Activated CD8-positive, alpha-beta memory T cell treated with anti-CD3 and anti-CD28 coated beads for 48 hours (primary cell): ENCODE data around the gene DNMT3B.
"Not testable (repeated sequence)": the region's sequence is repeated elsewhere in the genome, so short reads cannot be mapped to it uniquely, and the experiment has no call there.

Experiments
- DNase-seq, 3 experiments: peaks; one replicate each; pipeline ENCODE4 v3.0.0-alpha.2; 2020; ENCODE audit warnings: low read depth in 2 of 3, low spot score in 2 of 3

DNMT3B gene

GRCh38 chr20:32789896-32790750, 27.9 kb downstream of the DNMT3B start:
- peak in 2 of 3 experiments; percentile 26 to 43 for DNase-seq

- DNase-seq, result no peak
Measured at GRCh38 chr20:32790751-32791057, 28.5 kb downstream of the DNMT3B start.

DNA sequence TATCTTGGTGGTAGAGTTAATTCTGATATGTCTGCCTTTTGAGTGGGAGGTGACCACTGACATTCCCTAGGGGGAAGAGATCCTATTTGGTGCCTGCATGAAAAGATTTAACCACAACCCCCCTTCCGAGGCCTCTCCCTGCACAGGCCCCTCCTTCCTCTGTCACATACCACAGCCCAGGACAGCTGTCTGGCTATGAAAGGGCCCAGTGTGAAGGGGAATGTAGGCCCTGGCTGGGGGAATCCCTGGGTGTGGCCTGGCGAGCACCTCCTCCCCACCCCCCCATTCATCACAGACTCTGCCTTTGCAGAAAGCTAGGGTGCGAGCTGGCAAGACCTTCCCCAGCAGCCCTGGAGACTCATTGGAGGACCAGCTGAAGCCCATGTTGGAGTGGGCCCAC, 30.1 kb downstream of the DNMT3B start:
- DNase-seq, result no peak

GRCh38 chr20:32792731-32793458, 30.7 kb downstream of the DNMT3B start:
- DNase-seq, result no peak

DNA sequence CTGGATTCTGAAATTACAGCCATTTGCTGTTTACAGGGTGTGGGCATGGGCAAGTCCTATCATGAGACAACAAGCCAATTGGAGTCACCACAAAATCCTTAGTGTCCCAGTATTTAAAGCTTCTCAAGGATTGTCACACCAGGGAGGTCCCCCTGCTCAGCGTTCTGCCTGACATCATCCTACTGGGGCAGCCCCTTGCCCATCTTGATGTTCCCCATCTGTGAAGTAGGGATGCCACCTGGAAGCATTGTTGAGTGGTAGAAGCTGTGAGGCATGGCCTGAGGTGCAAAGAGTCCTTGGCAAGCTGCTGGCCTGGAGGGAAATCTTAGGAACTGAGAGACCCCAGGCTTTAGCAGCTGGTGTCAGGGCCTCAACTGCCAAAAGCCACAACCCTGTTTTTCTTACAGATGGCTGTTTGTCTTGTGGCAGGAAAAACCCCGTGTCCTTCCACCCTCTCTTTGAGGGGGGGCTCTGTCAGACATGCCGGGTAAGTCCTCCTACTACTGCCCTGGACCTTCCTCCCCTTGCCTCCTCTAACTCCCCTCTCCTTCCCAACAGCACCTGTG, 34.3 kb downstream of the DNMT3B start:
- DNase-seq, result no peak

GRCh38 chr20:32796981-32797451, 34.8 kb downstream of the DNMT3B start:
- DNase-seq, result no peak

- not testable (repeated sequence) for DNase-seq
Measured at GRCh38 chr20:32797571-32797970, 35.4 kb downstream of the DNMT3B start.

DNA sequence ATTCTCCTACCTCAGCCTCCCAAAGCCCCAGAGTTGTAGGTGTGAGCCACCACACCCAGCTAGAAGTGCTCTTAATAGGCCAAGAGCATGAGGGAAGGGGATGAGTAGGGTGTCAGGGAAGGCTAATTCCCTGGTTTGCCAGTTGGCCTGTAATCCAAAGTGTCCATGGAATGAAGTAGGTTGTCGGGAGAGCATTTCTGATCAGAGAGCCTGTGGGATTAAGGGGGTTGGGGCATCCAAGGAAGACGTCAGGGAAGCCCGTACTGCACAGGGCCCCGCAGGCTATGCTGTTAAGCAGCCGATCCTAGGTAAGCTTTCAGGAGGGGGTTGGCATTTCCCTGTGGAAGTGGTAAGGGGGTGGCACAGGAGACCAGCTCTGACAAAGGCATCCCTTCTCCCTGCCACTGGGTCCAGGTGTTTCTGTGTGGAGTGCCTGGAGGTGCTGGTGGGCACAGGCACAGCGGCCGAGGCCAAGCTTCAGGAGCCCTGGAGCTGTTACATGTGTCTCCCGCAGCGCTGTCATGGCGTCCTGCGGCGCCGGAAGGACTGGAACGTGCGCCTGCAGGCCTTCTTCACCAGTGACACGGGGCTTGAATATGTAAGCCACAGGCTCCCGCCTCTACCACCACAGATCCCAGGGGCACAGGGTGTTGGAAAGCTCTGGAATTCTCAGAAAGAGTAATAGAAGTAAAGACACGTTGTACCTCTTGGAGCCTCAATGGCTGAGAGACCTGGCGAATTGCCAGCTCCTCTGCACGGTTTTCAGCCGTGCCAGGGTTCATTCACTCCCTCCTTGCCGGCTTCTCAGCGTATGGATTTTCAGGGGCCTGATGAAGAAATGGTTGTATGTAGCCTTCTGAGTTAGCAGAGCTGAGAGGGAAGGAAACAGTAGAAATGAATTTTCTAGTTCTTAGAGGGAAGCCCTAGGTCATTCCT, 36.1 kb downstream of the DNMT3B start:
- DNase-seq, result no peak

DNA sequence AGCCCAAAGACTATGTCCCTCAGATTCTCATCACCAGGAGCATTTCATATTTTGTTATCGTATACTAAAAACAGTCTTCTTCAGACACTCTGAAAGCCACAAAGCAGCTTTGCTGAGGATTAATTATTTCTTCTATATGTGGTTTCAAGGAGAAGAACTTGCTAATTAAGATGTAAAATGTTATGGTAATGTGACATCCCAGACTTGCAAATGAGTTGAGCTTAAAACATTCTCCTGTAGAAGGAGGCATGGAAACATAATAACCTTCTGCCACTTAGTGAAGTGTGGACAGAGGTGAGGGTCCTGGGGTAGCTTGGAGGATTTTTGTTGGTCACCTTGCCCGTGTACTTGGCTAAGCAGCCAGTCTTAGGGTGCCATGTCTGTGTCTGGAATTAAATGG, 40.9 kb downstream of the DNMT3B start:
- no peak for DNase-seq

GRCh38 chr20:32804022-32804715, 42.0 kb downstream of the DNMT3B start:
- no peak for DNase-seq

DNA sequence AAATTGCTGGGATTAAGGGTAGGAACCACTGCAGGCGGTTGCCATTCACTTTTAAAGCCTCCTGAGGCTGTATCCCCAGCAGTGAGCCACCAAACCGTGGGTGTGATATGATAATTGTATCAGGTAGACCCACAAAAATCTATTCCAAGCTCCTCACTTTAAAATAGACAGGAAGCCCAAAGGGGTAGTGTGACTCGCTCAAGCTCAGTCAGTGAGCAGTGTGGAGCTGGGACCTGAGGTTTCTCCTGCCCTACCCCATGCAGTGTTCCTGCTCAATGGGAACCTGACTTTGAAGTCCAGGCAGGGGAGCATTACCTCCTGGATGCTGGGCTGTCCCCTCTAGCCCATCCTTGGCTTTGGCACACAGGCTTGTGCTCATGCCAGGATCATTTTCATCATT, 42.6 kb downstream of the DNMT3B start:
- DNase-seq, result no peak

- DNase-seq, result no peak
Measured at GRCh38 chr20:32805721-32806120, 43.5 kb downstream of the DNMT3B start.

DNA sequence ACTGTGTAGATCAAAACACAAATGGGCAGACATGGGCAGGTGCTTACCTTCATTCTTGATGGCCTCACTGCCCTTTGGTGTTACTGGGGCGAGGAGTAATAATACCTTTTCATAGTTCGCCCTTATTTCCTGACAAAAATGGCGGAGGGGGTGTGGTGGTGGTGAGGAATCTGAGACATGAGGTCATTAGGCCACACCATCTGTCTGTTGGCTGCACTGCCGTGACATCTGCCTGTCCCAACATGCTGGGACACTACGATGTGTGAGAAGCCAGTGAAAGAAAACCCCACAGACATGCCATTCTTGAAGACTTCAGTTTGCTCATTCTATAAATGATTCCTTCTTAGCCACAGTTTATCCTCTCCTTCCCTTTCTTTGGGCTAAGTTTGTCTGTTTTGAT, 44.2 kb downstream of the DNMT3B start:
- no peak for DNase-seq

DNA sequence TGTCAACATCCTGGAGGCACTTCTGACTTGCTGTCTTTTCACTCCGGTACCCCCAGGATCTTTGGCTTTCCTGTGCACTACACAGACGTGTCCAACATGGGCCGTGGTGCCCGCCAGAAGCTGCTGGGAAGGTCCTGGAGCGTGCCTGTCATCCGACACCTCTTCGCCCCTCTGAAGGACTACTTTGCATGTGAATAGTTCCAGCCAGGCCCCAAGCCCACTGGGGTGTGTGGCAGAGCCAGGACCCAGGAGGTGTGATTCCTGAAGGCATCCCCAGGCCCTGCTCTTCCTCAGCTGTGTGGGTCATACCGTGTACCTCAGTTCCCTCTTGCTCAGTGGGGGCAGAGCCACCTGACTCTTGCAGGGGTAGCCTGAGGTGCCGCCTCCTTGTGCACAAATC, 45.5 kb downstream of the DNMT3B start:
- DNase-seq, result no peak

GRCh38 chr20:32808438-32808837, 46.3 kb downstream of the DNMT3B start:
- no peak for DNase-seq

DNA sequence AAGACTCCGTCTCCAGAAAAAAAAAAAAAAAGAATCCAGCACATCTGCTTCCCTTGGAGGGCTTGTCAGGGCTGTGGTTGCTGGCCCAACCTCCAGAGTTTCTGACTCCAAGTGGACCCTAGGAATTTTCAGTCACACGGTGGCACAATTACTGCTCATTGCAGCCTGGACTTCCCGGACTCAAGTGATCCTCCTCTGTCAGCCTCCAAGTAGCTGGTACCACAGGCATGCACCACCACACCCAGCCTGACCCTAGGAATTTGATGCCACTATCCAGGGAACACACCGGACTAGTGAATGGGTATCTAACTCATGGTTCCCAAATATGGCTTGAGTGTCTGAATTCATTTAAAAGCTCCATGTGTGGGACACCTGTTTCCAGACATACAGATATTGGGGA, 47.7 kb downstream of the DNMT3B start:
- DNase-seq, result no peak

GRCh38 chr20:32810941-32811340, 48.8 kb downstream of the DNMT3B start:
- DNase-seq, result no peak

- no peak for DNase-seq
Measured at GRCh38 chr20:32811886-32812285, 49.7 kb downstream of the DNMT3B start.

- peak in 2 of 3 experiments; percentile 52 to 84 for DNase-seq
Measured at GRCh38 chr20:32819992-32820697, 58.0 kb downstream of the DNMT3B start.
